Spleen (tissue), 7 donors: ENCODE data around the gene ZNF503.

Source experiments
- CTCF ChIP-seq, 11 experiments: fragments of 200-600 bp in 7 of 11; fragments of 450-650 bp in 4 of 11; sonication (generic) in 4 of 11; IDR thresholded peaks in 8 of 11; conservative IDR thresholded peaks in 3 of 11; 1 replicate in 7 of 11; 2 replicates in 4 of 11; pipeline versions ENCODE4 v1.4.0 to v1.8.0; 2016 to 2021; ENCODE audit warnings: antibody characterized with exemption in 11 of 11, inconsistent platforms in 4 of 11, mild to moderate bottlenecking in 1 of 11
- POLR2A ChIP-seq, 3 donors: fragments of 450-650 bp; IDR thresholded peaks; one replicate each; pipeline ENCODE4 v1.5.1; 2017; ENCODE audit warnings: antibody characterized with exemption in 3 of 3, mild to moderate bottlenecking in 1 of 3
- donor health status: DM: no; HTN: no; CAD: no; lungs with moderate emphysema.
- donor health status: DM: no; HTN: no; CAD: no.
- donor health status: DM: no; HTN: no; CAD: no.

- TF ChIP-seq CTCF (IDR thresholded peaks at IDR 0.05 in 8 of 11, conservative IDR thresholded peaks at IDR 0.05 in 3 of 11), result no peak
- TF ChIP-seq POLR2A (IDR thresholded peaks at IDR 0.05), result no peak
Observed at GRCh38 chr10:75353183-75353582, 48.4 kb downstream of the ZNF503 start.
